ENCODE data around the gene DOC2B. TPM values are rescaled to one million over a fixed set of nuclear protein-coding genes. Genes with fewer than 3 reads are reported as not detected.

DOC2B gene
- total RNA-seq (2021; ENCODE audit: unreplicated experiment) (1.5 TPM), Bru-seq, nascent RNA (percentile 28 among the genes with signal in this experiment), BruChase-seq, experiment 1, labeled RNA remaining after a 2-hour chase (percentile 28 among the genes with signal in this experiment), BruChase-seq, experiment 2, labeled RNA remaining after a 6-hour chase (percentile 34 among the genes with signal in this experiment)
- polyA plus RNA-seq (2012; ENCODE audit: insufficient read length) = 2.3 TPM
- long read RNA-seq, partial matches to known transcripts = 0 of 4 reads
- long read RNA-seq, other reads (novel, unspliced or antisense) = 4 of 4 reads

DNA sequence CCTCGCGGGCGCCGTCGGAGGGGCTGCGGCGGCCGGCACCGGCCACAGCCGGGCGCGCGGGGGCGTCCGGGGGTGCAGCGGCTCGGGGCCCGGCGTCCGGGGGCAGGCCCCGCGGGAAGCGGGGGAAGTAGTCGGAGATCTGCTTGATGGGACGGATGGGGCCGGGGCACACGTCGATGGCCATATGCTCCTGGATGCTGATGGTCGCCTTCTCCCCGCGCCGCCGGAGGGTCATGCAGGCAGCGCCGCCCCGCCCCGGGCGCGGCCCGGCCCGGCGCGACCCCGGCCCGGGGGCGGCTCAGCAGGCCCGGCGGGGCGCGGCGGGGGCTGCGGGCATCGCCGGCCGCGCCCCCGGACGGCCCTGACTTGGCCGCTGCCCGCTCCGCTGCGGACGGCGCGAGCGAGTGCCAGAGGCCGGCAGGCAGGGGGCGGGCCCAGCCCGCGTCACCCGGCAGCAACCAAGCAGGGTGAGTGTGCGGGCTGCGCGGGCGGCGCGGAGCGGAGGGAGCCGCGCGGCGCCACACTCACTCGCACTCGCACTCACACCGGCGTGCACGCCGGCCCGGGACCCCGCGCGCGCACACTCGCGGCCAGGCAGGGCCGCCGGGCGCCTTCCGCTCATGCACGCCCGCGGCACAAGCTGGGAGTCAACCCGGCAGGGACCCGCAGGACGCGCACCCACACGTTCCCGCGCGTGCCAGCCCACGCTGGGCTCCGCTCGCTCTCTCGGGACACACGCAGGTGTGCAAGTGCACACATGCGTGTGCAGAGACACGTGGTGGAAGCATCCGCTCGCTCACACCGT lies at the start of gene DOC2B:
Gene DOC2B, minus strand, starts transcription at position 406 of the 805 bp plus-strand sequence. Its CDS starts 171 bp downstream, at position 235.
- ATAC-seq (peak; percentile 85), DNase-seq (ENCODE audit: low read depth, low spot score) (no peak)
- H3K27me3 ChIP-seq (ENCODE audit: control insufficient read depth, insufficient read depth, low read length) = no peaks in the 10 kb centered on the region
- TF ChIP-seq TCF7L2 (IDR thresholded peaks at IDR 0.05; ENCODE audit: low read depth, low read length) (no peak), CTCF (IDR thresholded peaks at IDR 0.05) (no peak), SIN3A (IDR thresholded peaks at IDR 0.05; ENCODE audit: borderline replicate concordance, insufficient read depth, low read depth, low read length) (no peak), POLR2AphosphoS5 (IDR thresholded peaks at IDR 0.05; ENCODE audit: low read depth, low read length) (no peak)
- TF ChIP-seq, protein P1, sequence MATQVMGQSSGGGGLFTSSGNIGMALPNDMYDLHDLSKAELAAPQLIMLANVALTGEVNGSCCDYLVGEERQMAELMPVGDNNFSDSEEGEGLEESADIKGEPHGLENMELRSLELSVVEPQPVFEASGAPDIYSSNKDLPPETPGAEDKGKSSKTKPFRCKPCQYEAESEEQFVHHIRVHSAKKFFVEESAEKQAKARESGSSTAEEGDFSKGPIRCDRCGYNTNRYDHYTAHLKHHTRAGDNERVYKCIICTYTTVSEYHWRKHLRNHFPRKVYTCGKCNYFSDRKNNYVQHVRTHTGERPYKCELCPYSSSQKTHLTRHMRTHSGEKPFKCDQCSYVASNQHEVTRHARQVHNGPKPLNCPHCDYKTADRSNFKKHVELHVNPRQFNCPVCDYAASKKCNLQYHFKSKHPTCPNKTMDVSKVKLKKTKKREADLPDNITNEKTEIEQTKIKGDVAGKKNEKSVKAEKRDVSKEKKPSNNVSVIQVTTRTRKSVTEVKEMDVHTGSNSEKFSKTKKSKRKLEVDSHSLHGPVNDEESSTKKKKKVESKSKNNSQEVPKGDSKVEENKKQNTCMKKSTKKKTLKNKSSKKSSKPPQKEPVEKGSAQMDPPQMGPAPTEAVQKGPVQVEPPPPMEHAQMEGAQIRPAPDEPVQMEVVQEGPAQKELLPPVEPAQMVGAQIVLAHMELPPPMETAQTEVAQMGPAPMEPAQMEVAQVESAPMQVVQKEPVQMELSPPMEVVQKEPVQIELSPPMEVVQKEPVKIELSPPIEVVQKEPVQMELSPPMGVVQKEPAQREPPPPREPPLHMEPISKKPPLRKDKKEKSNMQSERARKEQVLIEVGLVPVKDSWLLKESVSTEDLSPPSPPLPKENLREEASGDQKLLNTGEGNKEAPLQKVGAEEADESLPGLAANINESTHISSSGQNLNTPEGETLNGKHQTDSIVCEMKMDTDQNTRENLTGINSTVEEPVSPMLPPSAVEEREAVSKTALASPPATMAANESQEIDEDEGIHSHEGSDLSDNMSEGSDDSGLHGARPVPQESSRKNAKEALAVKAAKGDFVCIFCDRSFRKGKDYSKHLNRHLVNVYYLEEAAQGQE (IDR thresholded peaks at IDR 0.05; ENCODE audit: insufficient read depth in 1 of 2, low read depth in 2 of 2, low read length in 1 of 2) = no peak
- H3K9me3 ChIP-seq (ENCODE audit: control insufficient read depth, insufficient read depth, low read depth, low read length) = no peaks in the 10 kb centered on the region
- H3K4me3 ChIP-seq (ENCODE audit: low read depth in 2 of 2, low read length in 2 of 2) = peak within 1 kb of the TSS; percentile 28 to 29
- no peaks in the 10 kb centered on the region; the same call in 1 of the 2 replicates for H3K36me3 ChIP-seq (ENCODE audit: control insufficient read depth, insufficient read depth, low read length)
- POLR2A ChIA-PET = no interaction called here
- no TSS peak for BruUV-seq (replicated peaks)
- H3K27ac ChIP-seq (ENCODE audit: low read length) = no peak within 1 kb of the TSS
- intact Hi-C loops (cut with micrococcal nuclease; ENCODE audit: unreplicated experiment) (no loop called here), in situ Hi-C loops (cut with HindIII; ENCODE audit: low pct_unique_long_range_greater_than_20kb, low sequenced_read_pairs) (no loop called here)
- CTCF ChIA-PET = no interaction called here
- no peaks in the 10 kb centered on the region for H3K4me1 ChIP-seq (ENCODE audit: control insufficient read depth, insufficient read depth, low read length)

DNA sequence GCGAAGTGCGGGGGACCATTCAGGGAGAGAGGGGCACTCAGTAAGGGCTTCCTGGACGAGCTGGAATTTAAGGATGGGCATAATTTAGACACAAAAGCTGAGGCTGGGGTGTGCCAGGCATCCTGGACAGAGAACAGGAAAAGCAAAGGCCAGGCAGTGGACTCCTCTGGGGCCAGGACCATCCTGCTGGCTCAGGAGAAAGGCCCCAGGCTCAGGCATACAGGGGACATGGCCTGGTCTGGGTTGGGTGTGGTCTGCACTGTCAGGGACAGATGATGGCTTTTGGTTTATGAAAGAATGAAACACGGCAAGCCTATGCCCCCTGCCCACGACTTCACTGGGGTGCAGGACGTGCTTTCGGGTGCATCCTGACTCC lies 48.9 kb upstream of the DOC2B start:
- in situ Hi-C loops (cut with HindIII; ENCODE audit: low pct_unique_long_range_greater_than_20kb, low sequenced_read_pairs) = no loop called here
- DNase-seq (ENCODE audit: low read depth, low spot score) (no peak), ATAC-seq (no peak)
- Histone ChIP-seq H3K9me3 (ENCODE audit: control insufficient read depth, insufficient read depth, low read depth, low read length) (no peaks in the 10 kb centered on the region), H3K4me3 (ENCODE audit: low read depth in 2 of 2, low read length in 2 of 2) (no peak overlapping the region), H3K4me1 (ENCODE audit: control insufficient read depth, insufficient read depth, low read length) (no peaks in the 10 kb centered on the region), H3K27ac (ENCODE audit: low read length) (no peak overlapping the region), H3K27me3 (ENCODE audit: control insufficient read depth, insufficient read depth, low read length) (no peaks in the 10 kb centered on the region), H3K36me3 (ENCODE audit: control insufficient read depth, insufficient read depth, low read length) (no peaks in the 10 kb centered on the region)
- no peak for TF ChIP-seq SIN3A (IDR thresholded peaks at IDR 0.05; ENCODE audit: borderline replicate concordance, insufficient read depth, low read depth, low read length)
- no peak for TF ChIP-seq CTCF (IDR thresholded peaks at IDR 0.05)
- no peak for TF ChIP-seq TCF7L2 (IDR thresholded peaks at IDR 0.05; ENCODE audit: low read depth, low read length)
- TF ChIP-seq, protein P1 (IDR thresholded peaks at IDR 0.05; ENCODE audit: insufficient read depth in 1 of 2, low read depth in 2 of 2, low read length in 1 of 2) = no peak
- no peak for TF ChIP-seq POLR2AphosphoS5 (IDR thresholded peaks at IDR 0.05; ENCODE audit: low read depth, low read length)
- no TSS peak for BruUV-seq (replicated peaks)
- intact Hi-C loops (cut with micrococcal nuclease; ENCODE audit: unreplicated experiment) = no loop called here
- ChIA-PET POLR2A (no interaction called here), CTCF (no interaction called here)
